ENCODE measurements around the gene GRB14. TPM values are rescaled to one million over a fixed set of nuclear protein-coding genes. Genes with fewer than 3 reads are reported as not detected.

The GRB14 gene
- total RNA-seq, 2 experiments from 2014 or later, result not detected

GRCh38 chr2:164625378-164625971, 4.2 kb upstream of the GRB14 start:
- no peaks in the 10 kb centered on the region for H3K36me3 ChIP-seq (ENCODE audit: insufficient read depth, low read length)
- no peaks in the 10 kb centered on the region for H3K4me1 ChIP-seq (ENCODE audit: insufficient read depth, low read length, poor library complexity, severe bottlenecking)
- H2AFZ ChIP-seq (ENCODE audit: low read length), result no peak overlapping the region
- no peak overlapping the region for H3K4me3 ChIP-seq (ENCODE audit: low read depth, low read length, poor library complexity, severe bottlenecking)
- no peak overlapping the region for H3K4me2 ChIP-seq (ENCODE audit: low read length)
- TF ChIP-seq, protein P1, sequence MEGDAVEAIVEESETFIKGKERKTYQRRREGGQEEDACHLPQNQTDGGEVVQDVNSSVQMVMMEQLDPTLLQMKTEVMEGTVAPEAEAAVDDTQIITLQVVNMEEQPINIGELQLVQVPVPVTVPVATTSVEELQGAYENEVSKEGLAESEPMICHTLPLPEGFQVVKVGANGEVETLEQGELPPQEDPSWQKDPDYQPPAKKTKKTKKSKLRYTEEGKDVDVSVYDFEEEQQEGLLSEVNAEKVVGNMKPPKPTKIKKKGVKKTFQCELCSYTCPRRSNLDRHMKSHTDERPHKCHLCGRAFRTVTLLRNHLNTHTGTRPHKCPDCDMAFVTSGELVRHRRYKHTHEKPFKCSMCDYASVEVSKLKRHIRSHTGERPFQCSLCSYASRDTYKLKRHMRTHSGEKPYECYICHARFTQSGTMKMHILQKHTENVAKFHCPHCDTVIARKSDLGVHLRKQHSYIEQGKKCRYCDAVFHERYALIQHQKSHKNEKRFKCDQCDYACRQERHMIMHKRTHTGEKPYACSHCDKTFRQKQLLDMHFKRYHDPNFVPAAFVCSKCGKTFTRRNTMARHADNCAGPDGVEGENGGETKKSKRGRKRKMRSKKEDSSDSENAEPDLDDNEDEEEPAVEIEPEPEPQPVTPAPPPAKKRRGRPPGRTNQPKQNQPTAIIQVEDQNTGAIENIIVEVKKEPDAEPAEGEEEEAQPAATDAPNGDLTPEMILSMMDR (conservative IDR thresholded peaks at IDR 0.05; ENCODE audit: low read length), result no peak
- no peak for TF ChIP-seq EZH2phosphoT487 (IDR thresholded peaks at IDR 0.05; ENCODE audit: borderline replicate concordance, low read depth, low read length)
- H3K9me3 ChIP-seq (ENCODE audit: low read length), result no peaks in the 10 kb centered on the region
- H3K27ac ChIP-seq (ENCODE audit: low read depth, low read length, poor library complexity, severe bottlenecking), result no peak overlapping the region
- intact Hi-C loops (cut with micrococcal nuclease; ENCODE audit: unreplicated experiment), result no loop called here
- no peak for DNase-seq (ENCODE audit: low spot score)
- ChIA-PET CTCF (ENCODE audit: unreplicated experiment) (no interaction called here), POLR2A (no interaction called here)
- no TSS peak for BruUV-seq (replicated peaks)
- no peaks in the 10 kb centered on the region for H3K79me2 ChIP-seq (ENCODE audit: insufficient read depth, low read depth, low read length)
- H4K20me1 ChIP-seq (ENCODE audit: insufficient read depth, low read length), result no peaks in the 10 kb centered on the region
- H3K9me2 ChIP-seq (ENCODE audit: insufficient read depth, low read length), result no peaks in the 10 kb centered on the region

DNA sequence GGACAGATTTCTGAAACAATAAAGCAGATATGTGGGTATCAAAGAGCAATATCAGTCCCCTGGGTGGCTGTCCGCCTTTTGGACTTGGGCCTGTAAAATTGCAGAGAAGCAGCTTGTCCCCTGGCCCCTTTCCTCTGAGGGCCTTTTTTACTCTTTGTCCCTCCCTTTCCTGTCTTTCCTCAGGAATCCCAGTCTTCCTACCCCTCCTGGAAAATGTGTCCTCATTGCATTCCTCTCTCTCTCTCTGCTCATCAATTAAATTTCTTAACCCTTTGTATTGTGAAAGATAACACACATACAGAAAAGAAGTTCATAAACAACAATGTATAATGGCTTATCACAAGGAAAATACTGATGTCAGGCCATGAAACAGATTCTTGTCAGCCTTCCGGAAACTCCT, 3.0 kb upstream of the GRB14 start:
- intact Hi-C loops (cut with micrococcal nuclease; ENCODE audit: unreplicated experiment), result no loop called here
- no peak for DNase-seq (ENCODE audit: low spot score)
- Histone ChIP-seq H3K9me3 (ENCODE audit: low read length) (no peaks in the 10 kb centered on the region), H2AFZ (ENCODE audit: low read length) (no peak overlapping the region), H3K79me2 (ENCODE audit: insufficient read depth, low read depth, low read length) (no peaks in the 10 kb centered on the region), H3K9me2 (ENCODE audit: insufficient read depth, low read length) (no peaks in the 10 kb centered on the region), H3K4me1 (ENCODE audit: insufficient read depth, low read length, poor library complexity, severe bottlenecking) (no peaks in the 10 kb centered on the region), H3K4me2 (ENCODE audit: low read length) (no peak overlapping the region), H4K20me1 (ENCODE audit: insufficient read depth, low read length) (no peaks in the 10 kb centered on the region), H3K4me3 (ENCODE audit: low read depth, low read length, poor library complexity, severe bottlenecking) (no peak overlapping the region), H3K27ac (ENCODE audit: low read depth, low read length, poor library complexity, severe bottlenecking) (no peak overlapping the region), H3K36me3 (ENCODE audit: insufficient read depth, low read length) (no peaks in the 10 kb centered on the region)
- no TSS peak for BruUV-seq (replicated peaks)
- TF ChIP-seq, protein P1 (conservative IDR thresholded peaks at IDR 0.05; ENCODE audit: low read length), result no peak
- TF ChIP-seq EZH2phosphoT487 (IDR thresholded peaks at IDR 0.05; ENCODE audit: borderline replicate concordance, low read depth, low read length), result no peak
- ChIA-PET CTCF (ENCODE audit: unreplicated experiment) (no interaction called here), POLR2A (interaction anchor here (0.6 kb wide), 1 partner anchor 62 kb away, joined by 4 read pairs; no protein-coding TSS in a partner anchor)

DNA sequence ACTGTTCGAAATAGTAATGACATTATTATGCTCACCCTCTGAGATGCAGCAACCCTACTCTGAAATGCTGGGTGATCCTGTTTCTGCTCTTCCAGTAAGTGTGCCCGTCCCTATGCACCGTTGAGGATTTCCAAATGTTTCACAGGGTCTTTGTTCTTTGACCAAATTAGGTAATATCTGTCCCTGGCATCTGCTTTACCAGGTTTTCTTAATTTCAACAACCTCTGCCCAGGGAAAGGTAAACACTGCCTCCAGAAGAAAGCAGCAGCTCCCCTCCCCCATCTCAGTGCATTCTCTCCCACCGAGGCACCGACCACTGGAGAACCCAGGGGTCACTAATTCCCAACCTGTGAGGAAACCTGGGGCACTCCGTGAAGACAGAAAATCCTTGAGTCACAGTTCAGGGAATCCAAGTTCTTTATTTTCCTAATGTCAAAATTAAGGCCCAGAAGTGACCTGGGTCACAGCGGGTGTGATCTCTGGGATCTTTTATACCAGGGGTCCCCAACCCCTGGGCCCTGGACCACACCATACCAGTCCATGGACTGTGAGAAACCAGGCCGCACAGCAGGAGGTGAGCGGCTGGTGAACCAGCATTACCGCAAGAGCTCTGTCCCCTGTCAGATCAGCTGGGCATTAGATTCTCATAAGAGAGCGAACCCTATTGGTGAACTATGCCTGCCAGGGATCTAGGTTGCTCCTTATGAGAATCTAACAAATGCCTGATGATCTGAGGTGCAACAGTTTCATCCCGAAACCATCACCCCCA, 1.2 kb upstream of the GRB14 start:
- ChIA-PET CTCF (ENCODE audit: unreplicated experiment) (no interaction called here), POLR2A (no interaction called here)
- no peak overlapping the region for H3K4me2 ChIP-seq (ENCODE audit: low read length)
- DNase-seq (ENCODE audit: low spot score), result no peak
- H3K4me1 ChIP-seq (ENCODE audit: insufficient read depth, low read length, poor library complexity, severe bottlenecking), result no peaks in the 10 kb centered on the region
- H3K4me3 ChIP-seq (ENCODE audit: low read depth, low read length, poor library complexity, severe bottlenecking), result no peak overlapping the region
- H4K20me1 ChIP-seq (ENCODE audit: insufficient read depth, low read length), result no peaks in the 10 kb centered on the region
- no peaks in the 10 kb centered on the region for H3K9me3 ChIP-seq (ENCODE audit: low read length)
- TF ChIP-seq, protein P1 (conservative IDR thresholded peaks at IDR 0.05; ENCODE audit: low read length), result no peak
- no peak for TF ChIP-seq EZH2phosphoT487 (IDR thresholded peaks at IDR 0.05; ENCODE audit: borderline replicate concordance, low read depth, low read length)
- intact Hi-C loops (cut with micrococcal nuclease; ENCODE audit: unreplicated experiment), result no loop called here
- no peaks in the 10 kb centered on the region for H3K36me3 ChIP-seq (ENCODE audit: insufficient read depth, low read length)
- no peaks in the 10 kb centered on the region for H3K9me2 ChIP-seq (ENCODE audit: insufficient read depth, low read length)
- no peak overlapping the region for H2AFZ ChIP-seq (ENCODE audit: low read length)
- no TSS peak for BruUV-seq (replicated peaks)
- no peaks in the 10 kb centered on the region for H3K79me2 ChIP-seq (ENCODE audit: insufficient read depth, low read depth, low read length)
- no peak overlapping the region for H3K27ac ChIP-seq (ENCODE audit: low read depth, low read length, poor library complexity, severe bottlenecking)
